A673 (cell line): ENCODE measurements around the gene CEACAM6.

Experiments
- EZH2 ChIP-seq: fragments of 200-600 bp; sonication (generic); IDR thresholded peaks from 2 replicates; pipeline ENCODE4 v1.6.1; 2017; ENCODE audit warnings: borderline replicate concordance, low read depth, mild to moderate bottlenecking, mixed read lengths, antibody characterized with exemption, low read length; ENCODE audit not compliant: poor library complexity, severe bottlenecking
- TF ChIP-seq, protein P1 (sequence below): fragments of 300-800, 200-600 bp; sonication (generic); conservative IDR thresholded peaks from 2 replicates; pipeline ENCODE4 v1.5.1; 2017; ENCODE audit warnings: low read depth, mild to moderate bottlenecking, antibody characterized with exemption, low read length, moderate library complexity, mixed read lengths

DNA sequence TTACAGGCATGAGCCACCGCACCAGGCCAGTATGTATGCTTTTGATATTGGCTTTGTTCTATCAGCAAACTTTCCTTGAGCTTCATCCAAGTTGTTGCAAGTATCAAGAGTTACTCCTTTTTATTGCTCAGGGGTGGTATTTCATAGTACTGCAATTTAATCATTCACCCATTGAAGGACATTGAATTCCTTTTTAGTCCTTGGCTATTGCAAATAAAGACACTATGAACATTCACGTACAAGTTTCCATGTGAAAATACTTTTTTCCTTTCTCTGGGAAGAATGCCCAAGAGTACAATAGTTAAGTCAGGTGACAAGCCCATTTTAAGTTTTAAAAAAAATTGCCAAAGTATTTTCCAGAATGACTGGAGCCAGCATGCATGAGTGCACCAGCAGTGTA is 61.4 kb downstream of the CEACAM6 start:
- TF ChIP-seq, protein P1, sequence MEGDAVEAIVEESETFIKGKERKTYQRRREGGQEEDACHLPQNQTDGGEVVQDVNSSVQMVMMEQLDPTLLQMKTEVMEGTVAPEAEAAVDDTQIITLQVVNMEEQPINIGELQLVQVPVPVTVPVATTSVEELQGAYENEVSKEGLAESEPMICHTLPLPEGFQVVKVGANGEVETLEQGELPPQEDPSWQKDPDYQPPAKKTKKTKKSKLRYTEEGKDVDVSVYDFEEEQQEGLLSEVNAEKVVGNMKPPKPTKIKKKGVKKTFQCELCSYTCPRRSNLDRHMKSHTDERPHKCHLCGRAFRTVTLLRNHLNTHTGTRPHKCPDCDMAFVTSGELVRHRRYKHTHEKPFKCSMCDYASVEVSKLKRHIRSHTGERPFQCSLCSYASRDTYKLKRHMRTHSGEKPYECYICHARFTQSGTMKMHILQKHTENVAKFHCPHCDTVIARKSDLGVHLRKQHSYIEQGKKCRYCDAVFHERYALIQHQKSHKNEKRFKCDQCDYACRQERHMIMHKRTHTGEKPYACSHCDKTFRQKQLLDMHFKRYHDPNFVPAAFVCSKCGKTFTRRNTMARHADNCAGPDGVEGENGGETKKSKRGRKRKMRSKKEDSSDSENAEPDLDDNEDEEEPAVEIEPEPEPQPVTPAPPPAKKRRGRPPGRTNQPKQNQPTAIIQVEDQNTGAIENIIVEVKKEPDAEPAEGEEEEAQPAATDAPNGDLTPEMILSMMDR: no peak
- TF ChIP-seq EZH2: no peak
